ENCODE results near the gene LUZP2. TPM values are rescaled to one million over a fixed set of nuclear protein-coding genes. Genes with fewer than 3 reads are reported as not detected.

Gene LUZP2
- total and polyA plus RNA-seq, 10 donors = 0.03 to 2.9 (median 0.40) TPM; not detected in 3

- H3K4me1 ChIP-seq = no peaks in the 10 kb centered on the region
- no peaks in the 10 kb centered on the region for H3K9me3 ChIP-seq
- no peak overlapping the region for H3K27ac ChIP-seq
- no peaks in the 10 kb centered on the region for H3K27me3 ChIP-seq (replicated peaks in 1 of 7)
- WGBS, 5 donors = 46 to 76% (median 69%) methylated on average over 1 of the region's 1 CpG
- no peaks in the 10 kb centered on the region for H3K36me3 ChIP-seq
- TF ChIP-seq POLR2AphosphoS5 (IDR thresholded peaks at IDR 0.05) (no peak), CTCF (IDR thresholded peaks at IDR 0.05 in 8 of 11, conservative IDR thresholded peaks at IDR 0.05 in 3 of 11) (no peak), POLR2A (IDR thresholded peaks at IDR 0.05) (no peak)
- intact Hi-C loops (cut with DNase I; ENCODE audit: low total_unique reads) = no loop called here
- no peak for DNase-seq
- no peak overlapping the region for H3K4me3 ChIP-seq
Observed at GRCh38 chr11:24685821-24686220, 189.0 kb downstream of the LUZP2 start.

- no peak overlapping the region for H3K4me3 ChIP-seq
Observed at GRCh38 chr11:24687531-24688147, 190.8 kb downstream of the LUZP2 start.

GRCh38 chr11:24688981-24689380, 192.1 kb downstream of the LUZP2 start:
- no peak overlapping the region for H3K27ac ChIP-seq
- H3K4me1 ChIP-seq = no peaks in the 10 kb centered on the region
- DNase-seq = no peak
- 40 to 62% (median 49%) methylated on average over 2 of the region's 2 CpGs for WGBS, 5 donors
- intact Hi-C loops (cut with DNase I; ENCODE audit: low total_unique reads) = no loop called here
- H3K4me3 ChIP-seq = no peak overlapping the region
- H3K9me3 ChIP-seq = no peaks in the 10 kb centered on the region
- no peaks in the 10 kb centered on the region for H3K27me3 ChIP-seq (replicated peaks in 1 of 7)
- no peaks in the 10 kb centered on the region for H3K36me3 ChIP-seq
- TF ChIP-seq POLR2A (IDR thresholded peaks at IDR 0.05) = no peak
- TF ChIP-seq CTCF (IDR thresholded peaks at IDR 0.05 in 8 of 11, conservative IDR thresholded peaks at IDR 0.05 in 3 of 11) = no peak
- no peak for TF ChIP-seq POLR2AphosphoS5 (IDR thresholded peaks at IDR 0.05)

More at GRCh38 chr11:24687531-24688147, 190.8 kb downstream of the LUZP2 start:
- H3K27me3 ChIP-seq (replicated peaks in 1 of 7) = no peaks in the 10 kb centered on the region
- H3K36me3 ChIP-seq = no peaks in the 10 kb centered on the region
- DNase-seq = no peak
- no peaks in the 10 kb centered on the region for H3K9me3 ChIP-seq
- intact Hi-C loops (cut with DNase I; ENCODE audit: low total_unique reads) = no loop called here
- WGBS, 5 donors = 77 to 95% (median 82%) methylated on average over 3 of the region's 3 CpGs
- no peak overlapping the region for H3K27ac ChIP-seq
- no peak for TF ChIP-seq POLR2AphosphoS5 (IDR thresholded peaks at IDR 0.05)
- no peak for TF ChIP-seq CTCF (IDR thresholded peaks at IDR 0.05 in 8 of 11, conservative IDR thresholded peaks at IDR 0.05 in 3 of 11)
- TF ChIP-seq POLR2A (IDR thresholded peaks at IDR 0.05) = no peak
- no peaks in the 10 kb centered on the region for H3K4me1 ChIP-seq

GRCh38 chr11:24697522-24698111, 200.8 kb downstream of the LUZP2 start:
- Histone ChIP-seq H3K36me3 (no peaks in the 10 kb centered on the region), H3K9me3 (peaks cover 0 to 15% (median 2%) of the 10 kb centered on the region in 8 donors), H3K4me3 (no peak overlapping the region), H3K4me1 (no peaks in the 10 kb centered on the region), H3K27ac (no peak overlapping the region), H3K27me3 (replicated peaks in 1 of 7) (no peaks in the 10 kb centered on the region)
- DNase-seq = no peak
- intact Hi-C loops (cut with DNase I; ENCODE audit: low total_unique reads) = no loop called here
- TF ChIP-seq POLR2AphosphoS5 (IDR thresholded peaks at IDR 0.05) = no peak
- 74 to 86% (median 76%) methylated on average over 3 of the region's 3 CpGs for WGBS, 5 donors
